GM18499 (cell line): Measurements from ENCODE around the gene SKOR1.

Experiments
- ATAC-seq: cut with Tn5 transposase; IDR thresholded peaks from one replicate; pipeline ENCODE4 v1.9.1; 2021; ENCODE audit warnings: moderate number of reproducible peaks; ENCODE audit not compliant: insufficient read depth, unreplicated experiment

The SKOR1 gene

GRCh38 chr15:67879440-67880129 lies 54.3 kb downstream of the SKOR1 start:
- ATAC-seq, result no peak

GRCh38 chr15:67880651-67881182 lies 55.4 kb downstream of the SKOR1 start:
- ATAC-seq, result no peak

GRCh38 chr15:67882487-67883233 lies 57.4 kb downstream of the SKOR1 start:
- no peak for ATAC-seq

DNA sequence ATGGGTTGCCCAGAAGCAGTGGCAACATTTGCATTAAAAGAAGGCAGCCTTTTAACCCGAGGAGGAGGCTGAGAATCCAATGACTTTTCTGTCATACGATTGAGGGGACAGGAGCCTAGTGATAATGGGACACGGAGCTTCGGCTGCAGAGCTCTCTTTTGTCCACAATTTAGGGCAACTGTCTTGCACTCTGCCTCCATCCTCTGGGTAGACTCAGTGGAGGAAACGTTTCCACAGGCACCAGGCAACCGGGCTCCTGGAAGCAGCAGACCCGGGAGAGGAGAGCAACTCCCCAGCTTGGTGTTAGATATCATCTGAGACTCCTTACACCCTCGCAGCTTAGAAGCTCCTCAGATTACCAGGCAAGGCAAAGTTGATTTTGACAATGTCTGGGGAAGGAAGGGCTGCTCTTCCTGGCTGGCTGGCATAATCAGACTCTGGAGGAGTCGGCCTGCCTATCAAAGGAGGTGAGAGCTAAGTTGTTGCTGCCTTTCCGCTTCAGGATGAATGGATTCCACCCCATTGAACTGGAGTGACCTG lies 58.0 kb downstream of the SKOR1 start:
- no peak for ATAC-seq

DNA sequence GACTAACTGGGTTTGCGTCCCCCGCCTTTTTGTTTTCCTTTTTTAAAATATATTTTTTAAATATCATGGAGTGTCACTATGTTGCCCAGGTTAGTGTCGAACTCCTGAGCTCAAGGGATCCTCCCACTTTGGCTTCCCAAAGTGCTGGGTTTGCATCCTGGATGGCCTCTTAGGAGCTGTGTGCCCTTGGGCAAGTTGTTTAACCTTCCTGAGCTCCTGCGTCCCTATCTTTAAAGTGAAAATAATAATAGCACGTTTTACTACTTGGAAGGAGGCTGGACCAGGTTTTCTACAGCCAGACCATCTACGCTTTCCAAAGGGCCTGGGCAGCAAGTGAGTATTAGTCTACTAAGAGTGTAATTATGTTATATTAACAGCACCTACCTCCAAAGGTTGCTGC lies 58.7 kb downstream of the SKOR1 start:
- no peak for ATAC-seq
